ENCODE measurements around the gene TMCO5A.
"Not testable (repeated sequence)": the region's sequence is repeated elsewhere in the genome, so short reads cannot be mapped to it uniquely, and the experiment has no call there.

TMCO5A gene

DNA sequence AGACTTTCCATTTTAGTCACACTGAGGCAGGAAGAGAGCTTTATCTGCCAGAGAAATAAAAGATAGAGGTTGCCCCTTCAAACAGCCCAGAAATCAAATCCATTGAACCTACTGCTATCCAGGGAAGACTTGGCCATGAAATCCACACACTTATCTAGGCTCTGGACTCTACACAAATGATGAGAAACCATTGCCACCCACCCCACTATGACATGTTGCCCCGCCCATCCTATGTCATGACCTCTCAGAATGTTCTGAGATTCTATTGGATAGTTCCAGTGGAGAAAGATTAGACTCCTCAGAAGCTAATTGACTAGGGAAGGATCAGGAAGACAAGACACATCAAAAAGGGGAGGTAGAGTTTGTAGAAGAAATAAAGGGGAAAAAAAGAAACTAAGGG, at the start of gene TMCO5A:
TSS of gene TMCO5A (plus strand) at position 301 of the 400 bp plus-strand sequence. CDS start 1,684 bp downstream, outside the sequence.
- DNase-seq = no peak

DNA sequence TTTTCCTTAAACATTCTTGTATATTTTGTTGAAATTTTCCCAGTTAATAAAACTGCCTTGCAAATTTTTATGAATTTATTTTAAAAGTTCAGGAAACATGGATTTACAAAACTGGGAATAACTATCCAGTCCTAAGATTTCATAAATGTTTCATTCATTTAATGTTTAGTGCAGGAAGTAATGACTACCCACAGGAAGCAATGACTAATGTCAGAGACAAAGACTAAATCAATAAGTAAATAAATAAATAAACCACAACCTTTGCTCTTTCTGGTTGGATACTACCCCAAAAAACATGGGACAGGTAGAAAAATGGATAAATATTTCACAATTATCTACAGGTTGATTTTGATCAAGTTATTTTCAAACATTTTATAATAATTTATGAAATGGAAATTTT, 48.8 kb upstream of the TMCO5A start:
- DNase-seq = no peak

DNA sequence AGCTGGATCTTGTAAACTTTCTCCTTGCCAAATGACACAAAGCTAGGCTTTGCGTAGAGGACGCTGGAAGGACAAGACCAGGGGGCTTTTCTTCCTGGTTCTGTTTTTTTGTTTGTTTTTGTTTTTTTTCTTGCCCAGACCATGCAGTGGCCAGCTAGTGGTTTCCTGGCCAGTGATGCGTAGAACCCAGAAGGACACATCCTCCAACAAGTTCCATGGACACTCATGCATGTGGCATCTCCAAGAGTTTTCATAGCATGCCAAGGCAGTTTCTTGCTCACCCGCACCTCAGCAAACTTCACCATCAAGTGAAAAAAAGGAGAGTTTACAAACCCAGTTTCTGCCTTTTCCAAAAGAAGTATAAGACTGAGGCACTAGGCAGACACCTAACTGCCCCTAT, 46.1 kb upstream of the TMCO5A start:
- DNase-seq = no peak

DNA sequence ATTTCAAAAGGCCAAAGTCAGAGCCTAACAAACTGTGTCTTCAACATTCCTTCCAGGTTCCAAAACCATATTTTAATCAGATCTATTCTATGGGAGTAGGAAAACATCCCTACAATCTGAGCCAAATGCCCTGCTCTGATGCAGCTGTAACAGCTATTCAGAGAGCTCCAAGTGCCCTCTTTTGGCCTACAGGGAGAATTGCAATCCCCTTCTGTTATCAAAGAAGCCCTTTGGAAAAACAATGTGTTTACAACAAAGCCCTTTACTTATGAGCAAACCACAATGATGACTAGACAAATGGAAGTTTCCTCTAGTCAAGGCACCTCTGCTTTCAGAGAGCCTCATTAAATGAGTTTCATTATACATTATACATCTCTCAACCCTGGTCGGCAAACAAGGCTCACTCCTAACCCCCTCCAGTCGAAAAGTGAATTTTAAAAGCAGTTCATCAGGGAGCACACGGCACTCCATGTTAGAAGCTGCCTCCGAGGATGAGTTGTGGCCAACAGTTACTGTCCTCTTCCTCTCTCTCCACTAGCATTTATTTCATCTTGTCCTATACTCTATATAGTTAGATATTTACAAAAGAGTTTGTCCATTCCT, 42.6 kb upstream of the TMCO5A start:
- no peak for DNase-seq

DNA sequence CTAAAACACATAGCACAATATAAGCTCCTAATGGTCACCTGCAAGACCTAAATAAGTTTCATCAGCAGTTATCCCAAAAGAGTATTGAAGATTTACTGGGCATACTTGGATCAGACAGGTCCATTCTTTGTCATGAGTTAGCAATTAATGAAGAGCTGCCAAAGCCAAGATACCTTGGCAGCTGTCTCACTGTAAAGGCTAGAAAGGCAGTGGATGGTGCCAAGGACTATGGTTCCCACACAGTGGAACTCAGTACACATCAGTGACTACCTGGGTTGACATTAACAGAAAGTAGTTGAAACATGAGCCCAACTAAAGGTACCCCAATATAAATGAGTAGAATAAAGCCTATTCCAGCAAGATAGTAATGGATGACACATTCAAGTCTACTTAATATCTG, 41.1 kb upstream of the TMCO5A start:
- DNase-seq = no peak

DNA sequence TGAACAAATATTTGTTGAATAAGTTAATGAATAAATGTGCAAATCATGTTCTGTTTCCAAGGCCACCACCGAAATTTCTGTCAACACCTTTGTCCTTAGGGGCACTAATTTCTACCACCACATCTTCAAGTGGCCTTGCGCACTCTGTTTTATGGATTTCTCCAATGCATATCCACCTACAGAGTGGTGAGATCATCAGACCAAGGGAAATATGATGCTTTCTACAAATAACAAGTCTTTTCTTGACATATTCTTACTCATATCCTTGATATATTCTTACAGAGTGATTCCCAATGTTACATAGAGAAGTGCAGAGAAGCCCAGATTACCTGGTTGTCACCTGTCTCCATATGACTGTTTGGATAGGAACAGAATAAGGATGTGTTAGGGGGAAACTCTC, 36.1 kb upstream of the TMCO5A start:
- DNase-seq = no peak

DNA sequence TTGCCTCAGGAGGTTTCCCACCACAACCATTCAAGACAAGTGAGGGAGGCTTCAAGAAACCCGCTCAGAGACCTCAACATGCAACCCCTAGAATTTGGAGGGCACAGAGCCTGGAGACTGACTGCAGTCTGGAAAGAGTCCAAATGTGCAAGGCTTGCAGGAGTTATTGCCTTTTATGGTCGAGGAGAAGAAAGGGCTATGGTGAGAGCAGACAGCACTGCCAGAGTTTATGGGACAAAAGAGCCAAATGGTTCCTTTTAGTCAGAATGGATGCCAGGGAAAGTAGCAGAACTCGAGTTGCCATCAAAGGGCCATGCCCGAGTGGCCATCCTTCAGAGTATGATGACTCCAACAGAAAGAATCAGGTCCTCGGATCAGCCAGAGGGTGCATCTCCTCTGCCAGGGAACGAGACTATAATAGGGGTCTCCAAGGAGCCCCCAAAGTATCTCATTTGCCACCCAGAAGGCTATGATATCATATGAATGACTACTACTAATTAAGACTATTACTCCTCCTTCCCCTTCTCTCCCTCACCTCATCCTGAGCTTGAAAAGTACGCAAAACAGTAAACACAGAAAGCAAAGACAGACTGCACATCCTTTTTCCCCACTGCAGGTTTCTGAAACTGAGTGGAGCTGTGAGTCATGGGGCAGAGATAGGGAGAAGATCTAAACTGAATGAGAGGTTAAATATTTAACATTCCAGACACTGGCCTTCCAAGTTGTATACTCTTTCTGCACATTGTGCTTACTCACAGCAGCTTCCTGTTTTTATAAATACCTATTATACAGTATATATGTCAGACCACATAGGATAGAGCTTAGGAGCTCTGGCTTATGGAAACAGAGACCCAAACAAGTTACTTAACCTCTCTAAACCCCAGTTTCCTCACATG, 33.9 kb upstream of the TMCO5A start:
- DNase-seq = no peak

DNA sequence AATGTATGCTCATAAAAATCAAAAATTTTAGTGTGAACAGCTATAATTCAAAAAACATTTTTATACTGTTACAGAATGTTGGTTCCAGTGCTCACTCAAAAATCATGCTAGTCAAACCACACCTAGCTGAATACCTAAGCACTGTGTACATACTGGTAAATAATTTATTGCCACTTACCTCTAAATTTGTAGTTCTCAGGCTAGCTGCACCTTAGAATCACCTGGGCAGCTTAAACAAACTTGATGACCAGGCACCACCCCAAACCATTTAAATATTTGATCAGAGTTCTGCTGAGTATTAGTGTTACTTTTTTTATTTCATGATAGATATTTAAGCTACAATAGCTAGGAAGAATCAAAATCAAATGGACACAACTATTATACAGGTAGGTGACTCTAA, 32.3 kb upstream of the TMCO5A start:
- no peak for DNase-seq

DNA sequence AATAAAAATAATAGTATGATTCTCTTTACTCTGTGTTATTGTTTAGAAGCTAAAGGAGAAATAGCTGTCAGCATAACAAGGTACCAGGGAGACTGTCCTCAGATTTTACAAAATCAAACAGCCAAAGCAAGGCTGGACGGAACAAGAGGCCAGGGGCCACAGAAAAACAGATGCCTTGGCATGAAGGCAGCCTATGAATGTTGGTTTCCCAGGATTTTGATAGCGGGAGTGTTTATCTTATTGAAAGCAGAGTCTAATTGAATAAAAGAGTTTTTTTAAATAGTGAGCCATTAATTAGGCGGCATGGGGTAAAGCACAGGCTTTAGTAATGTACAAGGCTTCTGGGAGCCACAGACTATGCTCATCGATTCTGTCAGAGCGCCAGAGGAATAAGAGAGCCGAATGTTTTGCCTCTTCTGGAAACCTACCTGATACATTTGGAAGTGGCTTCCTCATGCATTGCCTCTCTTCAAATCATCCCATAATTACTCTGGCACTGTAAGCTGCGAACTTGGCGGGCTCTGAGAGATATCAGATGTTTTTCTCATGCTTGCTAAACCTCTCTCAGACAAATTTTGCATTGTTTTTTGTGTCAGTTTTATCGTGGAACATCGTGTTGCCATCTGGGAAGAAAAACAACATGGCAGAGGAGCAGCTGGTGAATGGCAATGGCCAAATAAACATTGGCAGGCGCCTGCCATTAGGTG, 30.4 kb upstream of the TMCO5A start:
- no peak for DNase-seq

DNA sequence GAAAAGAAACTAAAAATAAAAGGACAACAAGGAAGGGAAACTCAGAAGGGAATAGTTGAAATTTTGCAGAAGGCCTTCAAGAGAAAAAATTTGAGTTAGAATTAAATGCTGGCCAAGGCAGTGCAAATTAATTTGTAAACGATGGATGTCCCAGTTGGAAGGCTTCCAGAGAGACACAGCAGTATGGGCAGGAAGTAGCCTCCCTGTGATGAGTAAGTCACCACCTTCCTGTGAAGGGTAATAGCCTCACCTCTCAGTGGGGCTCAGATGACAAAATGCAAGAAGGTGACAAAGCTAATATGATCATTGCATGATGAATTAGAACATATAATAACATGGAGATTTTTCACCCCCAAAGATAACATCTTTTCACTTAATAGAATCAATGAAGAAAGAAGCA, 27.3 kb upstream of the TMCO5A start:
- no peak for DNase-seq

DNA sequence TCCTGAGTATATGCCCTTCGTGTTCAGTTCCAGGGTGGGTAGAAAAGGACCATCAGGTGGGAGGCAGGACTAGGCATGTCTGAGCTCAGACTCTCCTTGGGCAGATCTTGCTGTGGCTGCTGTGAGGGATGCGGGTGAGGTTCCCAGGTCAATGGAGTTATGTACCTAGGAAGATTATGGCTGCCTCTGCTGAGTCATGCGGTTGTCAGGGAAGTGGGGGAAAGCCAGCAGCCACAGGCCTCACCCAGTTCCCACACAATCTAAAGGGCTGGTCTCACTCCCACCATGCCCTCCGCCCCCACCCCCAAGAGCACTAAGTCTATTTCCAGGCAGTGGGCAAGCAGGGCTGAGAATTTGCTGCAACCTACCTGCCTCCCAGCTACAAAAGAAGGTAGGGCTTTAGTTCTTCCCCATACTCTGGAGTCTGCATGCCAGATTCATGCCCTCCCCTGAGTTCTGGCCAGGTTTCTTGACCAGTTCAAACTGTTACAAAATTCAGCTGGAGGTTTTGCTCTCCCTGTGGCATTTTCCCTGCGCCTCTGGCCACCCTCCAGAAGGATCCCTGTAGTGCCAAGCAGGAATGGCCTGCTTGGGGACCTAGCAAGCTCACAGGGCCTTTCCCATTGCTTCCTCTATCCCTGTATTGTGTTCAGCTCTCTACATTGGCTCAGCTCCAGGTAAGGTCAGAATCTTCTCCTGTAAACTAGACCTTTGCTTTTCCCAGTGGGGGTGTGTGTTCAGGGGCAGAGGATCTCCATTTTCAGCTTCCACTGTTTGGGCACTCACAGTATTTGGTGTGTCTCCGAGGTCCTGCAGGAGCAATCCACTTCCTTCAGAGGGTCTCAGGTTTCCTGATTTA, 12.7 kb upstream of the TMCO5A start:
- DNase-seq = no peak

DNA sequence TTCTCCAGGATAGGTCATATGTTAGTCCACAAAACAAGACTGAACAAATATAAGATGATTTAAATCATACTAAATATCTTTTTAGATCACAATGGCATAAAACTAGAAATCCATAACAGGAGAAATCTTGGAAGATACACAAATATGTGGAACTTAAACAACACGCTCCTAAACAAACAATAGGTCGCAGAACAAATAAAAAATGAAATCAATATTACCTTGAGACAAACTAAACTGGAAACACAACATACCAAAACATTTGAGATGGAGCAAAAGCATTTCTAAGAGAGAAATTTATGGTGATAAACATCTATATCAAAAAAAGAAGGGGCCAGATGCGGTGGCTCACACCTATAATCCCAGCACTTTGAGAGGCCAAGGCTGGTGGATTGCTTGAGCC, 8.3 kb upstream of the TMCO5A start:
- no peak for DNase-seq

DNA sequence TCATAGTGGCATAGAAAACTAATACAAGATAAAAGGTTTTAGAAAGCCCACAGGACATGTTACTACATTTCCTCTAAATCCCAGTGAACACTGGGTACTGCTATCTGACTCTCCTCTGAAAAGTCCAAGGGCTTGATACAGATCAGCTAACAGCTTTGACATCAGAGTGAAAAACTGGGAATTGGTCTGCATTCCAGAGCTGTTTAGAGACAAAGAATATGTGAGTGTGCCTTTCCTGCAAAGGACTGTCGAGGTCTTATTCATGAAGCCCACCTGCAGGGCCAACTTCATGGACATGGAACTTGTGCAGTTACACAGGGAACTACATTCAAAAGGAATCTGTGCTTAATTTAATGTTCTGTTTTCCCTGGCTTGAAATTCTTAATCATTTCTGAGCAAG, 5.2 kb upstream of the TMCO5A start:
- no peak for DNase-seq

DNA sequence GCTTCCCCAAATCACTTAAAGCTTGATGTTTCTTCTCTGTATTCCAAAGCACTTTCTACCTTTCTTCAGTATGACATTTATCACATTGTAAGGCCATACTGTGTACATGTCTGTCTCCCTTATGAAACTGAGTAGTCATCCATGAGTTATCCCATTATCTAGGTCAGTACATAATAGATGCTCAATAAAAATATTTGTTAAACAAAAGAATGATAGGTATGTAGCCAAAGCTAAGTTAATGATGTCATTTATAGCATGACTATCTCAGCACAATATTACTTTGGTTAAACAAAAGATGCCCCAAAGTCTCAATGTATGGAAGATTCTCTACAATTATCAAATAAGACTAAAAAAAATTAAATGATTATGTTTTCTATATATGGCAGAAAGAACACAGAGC, 3.1 kb upstream of the TMCO5A start:
- DNase-seq = no peak

DNA sequence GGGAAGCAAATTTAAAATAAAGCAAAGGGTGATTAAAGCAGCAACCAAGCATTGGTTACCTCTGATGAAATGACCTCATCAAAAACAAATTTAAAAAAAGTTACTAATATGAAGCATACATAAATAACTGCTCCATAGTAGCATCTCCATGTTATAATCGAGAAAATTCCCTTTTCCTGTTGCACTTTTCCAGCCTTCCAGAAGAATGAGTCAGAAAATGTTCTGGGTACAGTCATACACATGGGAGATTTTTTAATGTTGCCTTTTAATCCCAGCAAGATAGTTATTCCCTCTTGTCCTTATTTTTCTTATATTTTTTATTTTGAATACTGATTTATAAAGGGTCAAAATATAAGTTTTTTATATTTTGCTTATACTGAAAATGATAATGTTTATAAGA, 2.6 kb upstream of the TMCO5A start:
- no peak for DNase-seq

DNA sequence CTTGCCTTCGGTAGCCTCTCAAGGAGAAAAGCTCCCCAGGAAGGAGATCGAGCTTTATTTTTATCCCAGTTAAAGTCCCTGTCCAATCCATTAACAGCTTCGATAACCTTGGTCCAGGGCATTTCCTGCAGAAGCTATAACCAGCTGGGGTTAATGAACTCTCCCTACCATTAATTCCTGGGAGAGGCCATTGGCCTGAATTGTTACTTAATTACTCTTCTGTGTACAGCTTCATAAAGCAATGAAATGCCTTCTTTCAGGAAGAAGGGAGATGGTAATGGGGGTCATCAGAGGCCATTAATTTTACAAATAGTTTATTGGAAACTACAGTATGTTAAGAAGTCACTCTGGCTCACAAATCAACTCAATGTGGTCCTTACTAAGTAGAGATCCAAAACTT, 1.9 kb upstream of the TMCO5A start:
- DNase-seq = no peak

DNA sequence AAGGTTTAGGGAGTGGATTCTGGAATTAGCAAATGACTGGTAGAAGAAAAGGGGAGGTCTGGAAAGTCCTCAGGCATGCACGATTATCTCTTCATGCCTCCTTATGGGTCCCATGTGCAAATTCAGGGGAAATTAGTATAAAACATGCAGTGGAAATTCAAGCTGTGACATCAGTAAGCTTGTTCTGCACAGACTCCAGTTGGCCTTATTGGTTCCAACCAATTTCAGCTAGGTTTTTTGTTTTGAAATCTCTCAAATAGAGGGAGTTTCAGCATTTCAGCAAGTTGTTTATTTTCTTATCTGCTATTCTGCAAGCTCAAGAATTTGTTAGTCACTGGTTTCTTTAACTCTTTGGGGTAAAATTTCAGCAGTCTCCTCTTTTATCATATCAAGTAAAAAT, 774 bp upstream of the TMCO5A start:
- no peak for DNase-seq

DNA sequence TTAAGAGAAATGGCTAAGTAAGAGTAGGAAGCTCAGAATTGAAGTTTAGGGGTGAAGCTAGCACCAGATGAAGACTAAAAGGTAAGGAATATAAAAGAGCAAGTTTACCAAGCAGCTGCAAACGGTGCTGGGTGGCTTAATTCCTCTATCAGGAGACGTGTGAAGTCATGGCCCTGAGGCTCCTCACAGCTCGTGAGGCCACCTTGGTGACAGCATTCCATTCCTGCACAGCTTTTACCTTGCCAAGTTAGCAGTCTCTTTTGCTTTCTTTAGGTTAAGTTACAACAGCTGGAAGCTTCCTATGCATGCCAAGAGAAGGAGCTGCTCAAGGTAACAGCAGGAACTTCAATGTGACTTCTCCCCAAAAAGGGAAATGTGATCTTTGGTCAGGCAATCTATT, 6.4 kb downstream of the TMCO5A start:
- DNase-seq = no peak

DNA sequence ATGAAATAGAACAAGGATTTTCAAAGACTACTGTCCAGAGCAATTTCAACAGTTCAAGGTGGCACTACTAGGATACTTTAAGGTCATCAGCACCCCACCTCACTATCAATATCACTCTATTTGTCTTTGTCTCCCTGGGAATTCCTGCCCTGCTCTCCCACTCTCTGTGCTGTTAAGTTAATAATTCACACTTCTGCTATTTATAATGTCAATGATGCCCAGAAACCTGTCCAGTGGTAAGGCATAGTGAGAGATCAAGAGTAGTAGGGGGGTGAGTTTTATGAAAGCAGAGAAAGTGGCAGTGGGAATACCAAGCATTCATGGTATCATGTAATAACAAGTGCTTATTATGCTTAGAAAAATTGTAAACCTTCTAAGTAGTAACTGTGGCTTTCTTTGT, 7.3 kb downstream of the TMCO5A start:
- no peak for DNase-seq

DNA sequence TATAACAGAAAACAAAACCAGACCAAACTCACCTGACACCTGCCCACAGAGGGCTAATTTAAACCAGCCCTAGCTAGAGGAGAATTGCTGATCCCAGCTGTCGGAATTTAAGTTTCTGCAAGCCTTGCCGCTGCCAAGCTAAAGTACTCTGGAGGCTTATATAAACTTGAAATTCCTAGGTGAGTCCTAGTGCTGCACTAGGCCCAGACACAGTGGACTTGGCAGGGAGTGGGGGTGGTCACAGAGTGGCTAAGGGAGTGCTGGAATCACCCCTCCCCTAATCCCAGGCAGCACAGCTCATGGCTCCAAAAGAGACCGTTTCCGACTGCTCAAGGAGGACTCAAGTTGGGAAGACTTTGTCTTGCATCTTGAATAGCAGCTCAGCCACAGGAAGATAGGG, 17.6 kb downstream of the TMCO5A start:
- DNase-seq = no peak

DNA sequence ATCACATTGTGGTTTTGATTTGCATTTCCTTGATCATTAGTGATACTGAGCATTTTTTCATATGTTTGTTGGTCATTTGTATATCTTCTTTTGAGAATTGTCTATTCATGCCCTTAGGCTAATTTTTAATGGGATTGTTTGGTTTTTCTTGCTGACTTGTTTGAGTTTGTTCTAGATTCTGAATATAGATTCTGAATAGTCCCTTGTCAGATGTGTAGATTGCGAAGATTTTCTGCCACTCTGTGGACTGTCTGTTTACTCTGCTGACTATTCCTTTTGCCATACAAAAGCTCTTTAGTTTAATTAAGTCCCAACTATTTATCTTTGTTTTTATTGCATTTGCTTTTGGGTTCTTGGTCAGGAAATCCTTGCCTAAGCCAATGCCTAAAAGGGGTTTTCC, 26.3 kb downstream of the TMCO5A start:
- not testable (repeated sequence) for DNase-seq

DNA sequence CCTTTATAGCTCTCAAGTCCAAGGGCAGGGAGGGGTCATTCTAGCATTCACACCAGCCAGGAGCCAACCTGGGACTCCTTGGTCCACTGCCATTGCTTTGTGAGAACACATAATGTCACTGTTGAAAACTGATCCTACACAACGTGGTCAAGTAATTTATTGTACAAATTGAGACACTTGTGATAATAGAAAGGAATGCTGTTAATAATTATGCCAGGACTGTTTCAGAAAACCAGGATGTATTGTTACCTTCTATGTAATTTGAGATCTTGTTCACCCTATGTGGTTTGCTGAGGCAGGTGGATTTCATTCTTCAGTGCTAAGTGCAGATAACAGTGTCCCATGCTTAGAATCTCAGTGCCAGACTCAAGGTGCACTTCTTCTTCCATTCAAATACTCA, 33.3 kb downstream of the TMCO5A start:
- no peak for DNase-seq

DNA sequence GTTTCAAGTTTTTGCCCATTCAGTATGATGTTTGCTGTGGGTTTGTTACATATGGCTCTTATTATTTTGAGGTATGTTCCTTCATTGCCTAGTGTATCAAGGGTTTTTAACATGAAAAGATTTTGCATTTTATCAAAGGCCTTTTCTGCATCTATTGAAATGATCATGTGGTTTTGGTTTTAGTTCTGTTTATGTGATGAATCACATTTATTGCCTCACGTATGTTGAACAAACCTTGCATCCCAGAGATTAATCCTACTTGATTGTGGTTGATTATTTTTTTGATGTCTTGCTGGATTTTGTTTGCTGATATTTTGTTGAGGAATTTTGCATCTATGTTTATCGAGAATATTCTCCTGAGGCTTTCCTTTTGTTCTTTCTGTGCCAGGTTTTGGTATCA, 39.4 kb downstream of the TMCO5A start:
- DNase-seq = no peak
